Breast epithelium (tissue), 3 donors: Measurements from ENCODE around the gene XK.

Experiments
- POLR2A ChIP-seq: fragments of 450-650 bp; IDR thresholded peaks from one replicate; pipeline ENCODE4 v1.6.1; 2016; ENCODE audit warnings: antibody characterized with exemption, mild to moderate bottlenecking, moderate library complexity
- POLR2AphosphoS5 ChIP-seq, 3 donors: sonication (generic); formaldehyde crosslinking; IDR thresholded peaks; one replicate each; pipeline ENCODE4 v1.6.1; 2017; ENCODE audit warnings: antibody characterized with exemption in 3 of 3
- TF ChIP-seq, protein P1 (sequence below), 3 donors: fragments of 450-650 bp; IDR thresholded peaks; one replicate each; pipeline ENCODE4 v1.5.1; 2016 to 2017; ENCODE audit warnings: antibody characterized with exemption in 3 of 3, mild to moderate bottlenecking in 3 of 3, moderate library complexity in 3 of 3

DNA sequence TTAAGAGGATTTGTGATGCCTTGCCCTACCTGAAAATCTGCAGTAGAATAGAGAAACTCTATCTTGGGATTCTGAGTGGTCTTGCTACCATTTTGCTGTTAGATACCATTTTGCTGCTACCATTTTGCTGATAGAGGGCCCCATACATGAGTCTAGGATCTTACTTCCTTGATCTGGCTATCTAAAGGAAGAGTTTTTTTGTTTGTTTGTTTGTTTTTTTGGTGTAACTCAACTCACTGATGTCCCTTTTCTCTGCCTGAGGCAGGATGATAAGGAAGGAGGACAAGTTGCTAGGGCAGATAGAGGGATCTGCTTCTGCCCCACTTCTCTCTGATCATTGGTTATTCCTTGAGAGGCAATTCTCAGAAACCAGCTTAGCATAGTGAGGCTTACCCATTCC lies 31.0 kb downstream of the XK start:
- TF ChIP-seq, protein P1, sequence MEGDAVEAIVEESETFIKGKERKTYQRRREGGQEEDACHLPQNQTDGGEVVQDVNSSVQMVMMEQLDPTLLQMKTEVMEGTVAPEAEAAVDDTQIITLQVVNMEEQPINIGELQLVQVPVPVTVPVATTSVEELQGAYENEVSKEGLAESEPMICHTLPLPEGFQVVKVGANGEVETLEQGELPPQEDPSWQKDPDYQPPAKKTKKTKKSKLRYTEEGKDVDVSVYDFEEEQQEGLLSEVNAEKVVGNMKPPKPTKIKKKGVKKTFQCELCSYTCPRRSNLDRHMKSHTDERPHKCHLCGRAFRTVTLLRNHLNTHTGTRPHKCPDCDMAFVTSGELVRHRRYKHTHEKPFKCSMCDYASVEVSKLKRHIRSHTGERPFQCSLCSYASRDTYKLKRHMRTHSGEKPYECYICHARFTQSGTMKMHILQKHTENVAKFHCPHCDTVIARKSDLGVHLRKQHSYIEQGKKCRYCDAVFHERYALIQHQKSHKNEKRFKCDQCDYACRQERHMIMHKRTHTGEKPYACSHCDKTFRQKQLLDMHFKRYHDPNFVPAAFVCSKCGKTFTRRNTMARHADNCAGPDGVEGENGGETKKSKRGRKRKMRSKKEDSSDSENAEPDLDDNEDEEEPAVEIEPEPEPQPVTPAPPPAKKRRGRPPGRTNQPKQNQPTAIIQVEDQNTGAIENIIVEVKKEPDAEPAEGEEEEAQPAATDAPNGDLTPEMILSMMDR (IDR thresholded peaks at IDR 0.05), result no peak
- TF ChIP-seq POLR2A, result no peak
- TF ChIP-seq POLR2AphosphoS5 (IDR thresholded peaks at IDR 0.05), result no peak
